HG03103 (cell line): ENCODE results near the gene PPIF.

ENCODE experiments used
- ATAC-seq: cut with Tn5 transposase; IDR thresholded peaks from one replicate; pipeline ENCODE4 v1.9.1; 2021; ENCODE audit warnings: low read depth; ENCODE audit not compliant: unreplicated experiment

Gene PPIF

DNA sequence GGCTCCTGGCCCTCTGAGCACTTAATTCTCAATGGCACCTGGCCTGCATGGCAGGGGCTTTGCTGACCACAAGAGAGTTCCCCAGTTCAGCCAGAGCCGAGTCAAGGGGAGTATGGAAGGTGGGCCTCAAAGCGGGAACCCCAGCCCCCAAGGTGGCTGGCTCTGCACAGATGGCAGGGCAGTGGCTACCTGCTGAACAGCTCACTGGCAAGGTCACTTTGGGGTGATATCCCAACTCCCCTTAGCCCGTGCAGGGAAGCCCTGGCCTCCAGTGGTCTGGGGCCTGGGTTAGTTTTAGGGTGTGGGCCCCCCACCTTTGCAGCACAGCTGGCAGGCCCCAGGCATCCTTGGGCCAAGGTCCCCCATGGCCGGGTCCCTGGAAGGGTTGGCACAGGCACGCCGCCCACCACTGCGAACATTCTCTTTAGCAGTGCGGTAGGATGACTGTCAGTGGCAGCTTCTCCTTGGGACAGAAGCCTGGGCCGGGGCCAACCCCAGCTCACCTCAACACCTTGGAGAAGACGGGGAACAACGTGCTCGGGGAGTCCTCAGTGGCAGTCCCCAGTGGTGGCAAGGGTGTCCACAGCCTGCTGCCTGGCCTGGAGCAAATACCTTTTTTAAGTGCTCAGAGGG lies 36.8 kb downstream of the PPIF start:
- ATAC-seq: no peak

DNA sequence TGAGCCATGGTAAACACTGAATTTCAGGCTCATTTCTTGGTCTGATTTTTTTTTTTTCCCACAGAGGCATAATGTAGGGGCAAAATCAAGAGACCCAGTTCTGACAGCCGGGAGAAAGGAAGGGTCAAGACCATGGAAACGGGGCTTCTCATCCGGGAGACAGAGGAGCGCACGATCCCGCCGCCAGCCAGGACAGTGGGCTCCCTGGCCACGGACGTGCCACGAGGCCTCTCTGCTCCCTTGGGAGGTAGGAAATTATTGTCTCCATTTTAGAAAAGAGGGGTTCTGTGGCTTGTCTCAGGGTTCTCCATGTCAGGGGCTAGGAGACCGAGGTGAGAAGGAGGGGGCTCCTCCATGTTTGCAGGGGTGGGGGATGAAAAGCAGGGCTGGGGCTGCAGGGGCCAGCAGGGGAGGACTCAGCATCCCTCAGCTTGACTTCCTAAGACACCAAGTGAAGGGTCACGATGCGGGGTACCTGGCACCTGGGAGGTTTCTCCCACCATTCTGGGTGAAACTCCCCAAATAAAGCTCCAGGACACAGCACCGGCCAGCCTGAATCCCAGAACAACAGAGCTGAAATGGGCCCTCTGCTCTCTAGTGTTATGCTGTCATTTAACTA lies 37.6 kb downstream of the PPIF start:
- no peak for ATAC-seq

DNA sequence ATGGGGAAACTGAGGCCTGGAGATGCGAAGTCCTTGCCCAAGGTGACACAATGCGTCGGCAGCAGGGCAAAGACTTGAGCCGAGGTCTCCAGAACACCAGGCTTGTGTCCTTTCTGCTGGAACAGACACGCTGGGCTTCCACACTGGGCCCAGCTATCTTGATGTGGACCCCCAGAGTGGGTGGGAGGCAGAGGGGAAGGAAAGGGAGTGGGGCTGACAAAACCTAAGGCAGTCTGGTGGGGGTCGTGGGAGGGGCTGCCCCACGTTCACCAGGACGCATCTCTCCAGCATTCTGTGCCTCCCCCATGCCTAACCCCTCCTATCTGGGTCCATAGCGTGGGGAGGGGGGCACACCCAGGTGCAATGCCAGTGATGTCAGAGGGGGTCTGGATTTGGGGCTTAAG lies 38.1 kb downstream of the PPIF start:
- no peak for ATAC-seq

DNA sequence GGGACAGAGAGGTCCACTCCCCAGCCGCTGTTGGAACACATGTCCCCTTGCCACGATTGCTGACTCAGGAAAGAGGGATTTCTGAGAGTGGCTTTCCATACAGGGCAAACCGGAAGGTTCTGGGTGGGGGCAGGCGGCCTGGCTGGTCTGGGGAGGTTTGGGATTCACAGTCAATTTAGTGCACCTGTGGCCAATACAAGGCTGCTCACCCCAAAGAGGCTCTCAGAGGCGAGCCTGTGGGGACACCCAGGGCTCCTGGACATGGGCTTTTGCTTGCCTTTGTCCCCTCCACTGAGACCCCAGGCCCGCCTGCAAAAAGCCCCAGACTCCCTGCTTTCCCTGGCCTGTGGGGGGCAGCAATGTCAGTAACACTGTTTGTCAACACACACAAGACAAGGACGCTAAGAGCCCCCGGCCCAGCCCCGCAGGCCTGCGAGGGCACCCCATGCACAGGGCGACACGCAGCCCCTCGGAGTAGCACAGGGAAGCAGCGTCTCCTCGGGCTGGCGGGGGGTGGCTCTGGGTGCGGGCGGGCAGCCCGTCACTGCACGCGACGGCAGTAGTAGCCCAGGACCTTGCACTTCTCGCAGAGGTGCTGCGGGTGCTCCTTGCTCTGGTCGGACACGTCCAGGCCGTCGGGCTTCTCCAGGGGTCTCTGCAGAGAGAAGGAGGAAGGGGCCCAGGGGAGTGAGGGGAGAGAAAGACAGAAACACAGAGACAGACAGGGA lies 38.7 kb downstream of the PPIF start:
- no peak for ATAC-seq

DNA sequence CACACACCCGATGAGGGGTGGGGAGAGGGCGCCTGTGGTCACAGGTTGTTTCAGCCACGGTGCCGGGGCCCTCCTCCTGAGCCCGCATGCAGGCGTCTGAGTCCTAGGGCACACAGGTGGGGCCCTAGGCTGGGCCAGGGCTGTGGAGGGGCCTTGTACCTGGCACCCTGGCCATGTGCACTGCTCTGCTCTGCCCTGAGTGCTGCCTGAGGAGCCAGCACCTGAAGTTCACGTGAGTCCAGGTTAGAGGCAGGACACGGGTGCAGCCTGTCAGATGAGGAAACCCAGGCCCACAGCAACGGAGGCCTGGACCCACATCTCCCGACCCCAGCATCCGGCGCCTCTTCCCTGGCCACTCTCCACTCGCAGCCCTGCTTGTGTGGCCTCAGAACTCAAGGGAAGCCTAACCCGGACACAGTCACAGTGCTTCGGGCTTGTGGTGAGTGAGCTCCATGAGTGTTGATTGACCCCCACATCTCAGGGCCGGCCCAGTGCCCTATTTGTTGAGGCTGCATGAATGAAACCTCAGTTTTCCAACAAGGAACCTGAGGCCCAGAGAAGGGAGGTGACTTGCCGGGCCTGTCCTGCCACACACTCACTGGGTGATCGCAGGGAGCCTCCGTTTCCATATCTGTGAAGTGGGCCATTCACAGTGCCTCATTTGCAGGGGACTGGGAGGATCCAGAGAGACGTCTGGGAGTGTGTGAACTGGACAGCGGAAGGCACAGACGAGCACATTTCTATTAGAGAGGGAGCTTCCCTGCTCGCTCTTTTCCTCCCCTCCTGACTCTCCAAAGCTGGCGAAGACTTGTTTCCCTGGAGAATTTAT lies 39.6 kb downstream of the PPIF start:
- ATAC-seq: no peak

DNA sequence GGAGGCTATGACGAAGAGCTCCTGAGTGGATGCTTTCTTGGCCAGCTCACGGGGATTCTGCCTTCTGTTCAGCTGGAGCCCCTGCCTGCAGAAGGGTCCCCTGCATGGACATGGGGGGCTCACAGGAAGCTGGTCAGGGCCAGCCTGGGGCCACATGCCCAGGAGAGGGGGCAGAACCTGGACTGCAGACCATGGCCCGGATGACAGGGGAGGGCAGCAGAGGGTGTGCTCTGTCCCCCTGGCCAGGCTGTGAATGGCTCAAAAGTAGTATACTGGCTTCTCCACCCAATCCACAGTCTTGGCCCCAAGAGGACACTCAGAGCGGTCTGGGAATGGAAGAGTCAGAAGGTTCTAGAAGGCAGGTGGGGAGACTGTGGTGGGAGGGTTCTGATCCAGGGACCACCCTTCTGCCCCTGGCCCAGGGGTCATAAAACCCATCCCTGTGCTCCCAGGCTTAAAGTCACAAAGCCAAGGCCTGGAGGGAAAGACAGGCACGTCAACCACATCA lies 40.3 kb downstream of the PPIF start:
- ATAC-seq: no peak

DNA sequence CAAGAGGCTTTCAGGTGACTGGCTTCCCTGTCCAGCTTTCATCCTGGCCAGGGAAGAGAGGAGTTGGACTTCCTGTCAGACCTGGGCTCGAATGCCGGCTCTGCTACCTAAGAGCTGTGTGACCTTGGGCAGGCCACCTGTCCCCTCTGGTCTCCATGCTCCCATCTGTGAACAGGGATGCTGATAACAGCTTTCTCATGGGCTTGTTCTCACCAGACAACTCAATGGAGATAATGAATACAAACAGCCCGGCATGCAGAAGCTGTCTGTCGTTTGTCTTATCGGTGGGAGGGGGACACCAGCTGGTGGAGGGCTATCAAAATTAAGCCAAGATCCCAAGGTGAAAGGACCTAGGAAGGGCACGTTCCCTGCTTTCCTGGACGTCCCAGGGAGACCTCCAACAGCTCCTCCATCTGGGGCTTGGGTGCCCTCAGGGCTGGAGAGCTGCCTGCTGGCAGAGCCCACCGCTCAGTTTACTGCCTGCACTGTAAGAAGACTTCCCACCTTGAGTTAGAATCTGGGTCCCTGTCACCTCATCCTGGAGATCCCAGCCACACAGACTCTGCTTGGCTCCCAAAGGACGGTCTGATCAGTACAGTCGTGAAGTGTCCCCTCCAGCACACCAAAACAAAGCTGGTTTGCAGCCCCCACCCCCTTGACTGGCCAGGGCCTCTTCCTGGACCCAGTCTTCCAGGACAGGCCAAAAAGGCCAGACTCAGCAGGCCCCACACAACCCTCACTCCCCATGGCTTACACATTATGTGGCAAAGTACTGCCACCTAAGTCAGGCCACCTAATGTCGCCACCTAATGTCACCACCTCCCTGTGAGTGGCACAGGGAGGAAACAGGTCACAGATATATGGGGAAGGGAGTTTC lies 40.9 kb downstream of the PPIF start:
- no peak for ATAC-seq

DNA sequence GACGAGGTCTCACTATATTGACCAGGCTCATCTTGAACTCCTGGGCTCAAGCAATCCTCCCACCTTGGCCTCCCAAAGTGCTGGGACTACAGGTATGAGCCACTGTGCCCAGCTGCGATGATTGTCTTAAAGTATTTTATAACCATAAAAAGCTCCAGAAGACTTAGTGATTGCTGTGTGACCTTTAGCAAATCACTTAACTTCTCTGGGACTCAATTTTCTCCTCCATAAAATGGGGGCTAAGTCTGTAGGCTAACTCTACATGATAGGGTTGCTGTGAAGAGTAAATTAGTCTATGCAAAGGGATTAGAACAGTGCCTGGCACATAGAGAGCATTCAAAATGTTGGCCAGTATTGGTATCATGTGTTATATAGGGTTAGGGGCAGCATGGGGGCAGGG lies 42.8 kb downstream of the PPIF start:
- no peak for ATAC-seq

DNA sequence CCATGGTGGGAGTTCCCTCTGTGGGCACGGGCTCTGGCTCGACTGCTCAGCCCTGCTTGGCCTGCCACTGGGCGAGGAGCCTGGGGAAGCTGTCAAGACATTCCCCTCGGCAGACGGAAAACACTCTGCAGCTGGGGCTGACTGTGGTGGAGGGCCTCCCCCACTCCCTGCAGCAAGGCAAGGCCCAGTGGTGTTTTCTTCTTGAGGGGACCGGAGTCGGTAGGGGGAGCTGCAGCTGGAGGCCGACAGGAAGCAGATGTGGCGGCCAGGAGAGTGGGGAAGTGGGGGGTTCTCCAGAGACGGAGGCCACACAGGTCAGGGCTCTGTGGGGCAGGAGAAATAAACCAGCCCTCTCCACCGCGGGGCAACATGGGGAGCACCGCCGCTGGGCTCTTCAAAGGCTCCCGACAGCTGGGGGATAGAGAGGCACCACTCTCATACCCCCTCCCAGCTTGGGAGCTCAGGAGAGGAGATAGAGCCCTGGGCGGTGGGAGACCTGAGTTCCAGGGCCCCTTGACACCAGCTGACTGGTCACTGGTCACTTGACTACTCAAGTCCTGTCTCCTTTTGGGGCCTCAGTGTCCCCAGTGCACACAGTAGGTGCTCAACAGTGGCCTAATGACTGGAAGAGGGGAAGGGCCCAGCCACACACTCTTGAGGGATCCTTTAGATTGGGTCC lies 43.4 kb downstream of the PPIF start:
- ATAC-seq: no peak

DNA sequence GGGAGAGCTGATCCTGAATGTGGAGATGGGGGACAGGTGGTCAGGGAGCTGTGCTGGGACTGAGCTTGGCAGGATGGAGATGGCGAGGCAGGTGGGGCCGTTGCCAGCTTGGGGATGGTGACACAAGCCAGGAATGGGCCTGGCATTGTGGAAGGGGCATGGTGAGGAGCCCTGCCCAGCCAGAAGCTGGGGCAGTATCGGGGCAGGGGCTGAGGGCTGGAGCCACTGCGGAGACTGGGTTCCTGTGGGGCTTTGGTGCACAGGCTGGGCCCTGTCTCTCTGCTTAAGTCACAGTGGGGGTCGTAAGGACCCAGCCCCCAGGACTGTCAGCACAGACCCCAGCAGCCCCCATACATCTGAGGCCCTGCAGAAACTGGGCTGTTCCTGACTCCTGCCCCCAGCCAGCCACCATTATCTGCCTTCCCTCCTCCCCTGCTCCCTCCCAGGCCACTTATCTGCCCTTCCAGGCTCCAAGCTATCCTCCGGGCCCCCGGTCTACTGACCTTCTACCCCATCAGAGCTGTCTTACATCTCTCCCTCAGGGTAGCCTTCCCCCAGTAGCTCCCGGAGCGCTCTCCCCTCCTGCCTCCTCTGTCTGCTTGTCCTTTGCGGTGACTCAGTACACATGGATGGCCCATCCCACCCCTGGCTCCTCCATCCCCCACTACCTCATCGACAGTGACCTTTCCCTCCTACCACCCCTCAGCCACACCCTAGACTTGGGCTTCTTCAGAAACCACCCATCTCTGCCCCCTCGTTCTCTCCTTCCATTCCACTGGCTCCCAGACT lies 44.2 kb downstream of the PPIF start:
- ATAC-seq: no peak

DNA sequence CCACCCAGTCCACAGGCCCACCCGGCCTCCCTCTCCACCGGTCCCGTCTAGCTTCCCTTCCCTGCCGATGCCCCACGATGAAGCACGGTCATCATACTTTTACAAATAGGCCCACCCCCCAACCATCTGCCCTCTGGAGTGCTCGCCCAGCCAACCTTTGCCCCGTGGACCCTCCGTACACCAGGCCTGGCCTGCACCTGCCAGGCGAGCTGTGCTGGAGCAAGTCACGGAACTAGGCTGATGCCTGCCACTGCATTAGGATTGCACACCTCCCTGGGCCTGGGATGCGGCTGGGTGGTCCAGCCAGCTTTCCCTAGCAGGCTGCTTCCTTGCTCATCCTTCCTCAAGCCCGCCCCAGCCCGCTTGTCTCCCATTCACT lies 44.7 kb downstream of the PPIF start:
- ATAC-seq: no peak

DNA sequence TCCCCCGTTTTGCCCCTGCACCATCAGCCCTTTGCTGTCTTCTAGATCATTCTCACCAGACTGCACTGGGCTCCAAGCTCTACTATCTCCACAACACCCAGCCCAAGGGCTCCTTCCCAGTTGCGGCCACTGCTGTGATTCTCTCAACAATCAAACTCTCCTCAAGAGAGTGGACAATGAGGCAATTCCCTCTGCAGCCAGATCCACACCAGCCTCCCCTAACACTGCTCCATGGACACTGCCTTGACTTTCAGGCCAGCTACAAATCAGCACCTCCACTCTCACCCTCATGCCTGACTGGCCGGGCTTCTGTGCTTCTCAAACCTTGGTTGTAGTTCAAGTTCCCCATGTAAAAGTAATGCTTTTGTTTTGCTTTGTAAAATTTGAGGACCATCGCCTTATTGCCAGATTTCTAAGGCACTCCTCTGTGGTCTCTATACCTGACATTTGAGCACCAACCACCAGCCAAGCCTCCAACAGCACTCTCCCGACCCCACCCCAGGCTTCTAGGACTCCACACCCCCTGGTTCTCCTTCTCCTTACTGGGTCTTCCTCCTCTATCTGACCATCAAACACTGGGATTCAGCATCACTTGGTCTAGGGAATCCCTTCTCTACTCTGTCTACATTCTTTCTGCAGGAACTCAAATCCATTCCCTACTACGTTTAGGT lies 45.4 kb downstream of the PPIF start:
- ATAC-seq: no peak

DNA sequence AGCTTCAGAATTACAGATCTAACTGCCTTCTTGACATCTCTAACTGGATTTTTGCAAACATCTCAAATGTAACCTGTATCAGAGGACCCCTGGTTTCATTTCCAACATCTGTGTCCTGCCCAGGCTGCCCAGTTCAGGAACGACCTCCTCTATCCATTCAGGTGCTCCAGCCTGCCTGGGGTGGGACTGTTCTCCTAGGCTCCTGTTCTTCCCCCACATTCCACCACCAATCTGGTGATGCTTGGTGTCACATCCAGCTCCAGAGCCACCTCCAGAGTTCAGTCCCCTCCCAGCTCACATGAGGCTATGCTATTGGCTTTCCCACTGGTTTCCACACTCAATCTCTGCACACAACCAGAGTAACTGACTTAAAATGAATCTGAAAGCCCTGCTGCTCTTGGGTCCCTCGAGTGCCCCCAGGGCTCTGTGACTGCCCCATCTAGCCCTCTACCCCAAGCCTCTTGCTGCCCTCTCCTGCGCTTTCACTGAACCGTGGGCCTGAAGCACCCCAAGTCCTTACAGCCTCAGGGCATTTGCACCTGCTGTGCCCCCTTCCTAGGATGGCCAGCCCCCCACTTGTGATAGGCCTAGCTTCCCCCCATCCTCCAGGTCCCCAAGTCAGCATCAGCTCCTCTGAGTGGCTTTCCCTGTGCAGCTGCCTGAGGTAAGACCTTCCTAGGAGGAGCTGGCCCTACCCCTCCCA lies 46.1 kb downstream of the PPIF start:
- ATAC-seq: no peak

DNA sequence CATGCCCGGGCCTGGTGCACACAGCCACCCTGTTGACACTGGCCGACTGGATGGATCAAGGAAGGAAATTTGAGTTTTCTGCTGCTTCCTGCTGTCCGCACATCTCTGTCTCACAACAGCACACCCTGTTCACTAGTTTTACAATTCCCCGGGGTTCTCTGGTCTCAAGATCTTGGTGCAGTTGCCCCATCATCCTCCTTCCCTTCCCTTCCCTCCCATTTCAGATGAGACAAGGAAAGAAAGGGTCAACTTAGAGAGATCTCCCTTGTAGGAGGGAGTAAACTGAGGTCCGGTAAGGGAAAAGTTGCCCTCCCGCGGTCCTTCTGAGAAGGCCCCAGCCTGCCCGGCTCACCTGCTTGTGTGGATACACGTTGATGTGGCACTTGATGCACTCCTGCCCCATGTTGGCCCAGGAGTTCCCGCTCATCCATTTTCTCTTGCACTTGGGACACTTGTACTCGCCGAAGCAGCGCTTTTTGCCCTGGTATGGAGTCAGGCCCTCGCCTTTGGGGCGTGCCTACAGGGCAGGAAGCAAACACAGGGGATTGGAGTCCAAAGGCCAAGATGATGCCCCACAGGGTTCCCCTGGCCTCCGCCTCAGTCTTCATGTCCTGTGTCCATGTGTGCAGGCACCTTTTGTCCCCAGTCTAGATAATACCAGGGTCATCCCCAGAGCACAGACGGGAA lies 46.8 kb downstream of the PPIF start:
- no peak for ATAC-seq

DNA sequence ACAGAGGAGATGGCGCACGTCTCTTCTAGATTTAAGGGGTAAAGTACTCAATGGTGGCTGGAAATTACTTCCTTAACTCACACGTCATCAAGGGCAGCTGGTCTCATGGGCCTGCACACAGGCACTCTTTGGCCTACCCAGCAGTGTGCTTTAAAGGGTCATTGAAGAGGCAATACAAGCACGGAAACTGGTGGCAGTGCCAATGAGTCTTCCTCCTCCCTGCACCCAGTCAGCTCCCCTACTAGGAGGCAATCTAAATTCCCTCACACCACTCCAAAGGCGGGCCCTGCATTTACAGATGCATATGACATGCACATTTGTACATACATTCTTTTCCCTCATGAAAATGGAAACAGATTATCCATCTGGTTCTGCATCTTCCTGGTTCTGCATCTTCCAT lies 47.4 kb downstream of the PPIF start:
- ATAC-seq: no peak

DNA sequence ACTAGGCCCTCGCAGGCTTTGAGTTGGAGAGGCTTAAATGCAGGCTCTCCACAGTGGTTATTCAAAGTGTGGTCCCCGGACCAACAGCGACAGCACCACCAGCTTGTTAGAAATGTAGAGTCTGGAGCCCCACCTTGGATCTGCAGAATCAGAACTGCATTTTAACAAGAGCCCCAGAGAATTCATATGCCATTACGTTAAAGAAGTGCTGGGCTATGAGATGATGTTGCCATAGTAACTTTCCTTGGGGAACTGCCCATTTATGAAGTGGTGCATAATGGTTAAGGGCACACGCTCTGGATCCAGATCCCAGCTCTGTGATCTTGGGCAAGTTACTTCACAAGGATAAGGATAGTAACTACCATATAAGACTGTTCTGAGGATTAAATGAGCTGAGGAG lies 49.3 kb downstream of the PPIF start:
- no peak for ATAC-seq

DNA sequence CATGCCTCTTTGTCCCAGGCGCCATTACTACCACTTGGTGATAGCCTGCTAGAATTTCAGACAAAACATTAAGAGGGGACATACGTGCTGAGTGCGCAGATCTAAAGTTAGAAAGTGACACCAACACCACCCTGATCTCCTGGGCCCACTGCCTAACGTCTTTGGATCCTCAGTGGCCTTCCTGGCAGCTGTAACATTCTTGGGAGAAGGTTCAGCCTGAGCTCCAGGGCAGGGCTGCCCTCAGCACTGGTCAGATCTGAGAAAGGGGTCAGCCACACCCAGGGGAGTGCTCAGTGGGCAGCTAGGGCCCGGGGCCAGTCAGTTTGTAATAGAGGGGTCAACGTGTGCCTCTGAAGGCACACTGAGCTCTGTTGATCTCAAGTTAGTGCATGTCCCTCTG lies 49.8 kb downstream of the PPIF start:
- no peak for ATAC-seq
